Ectodermal cell (in vitro differentiated cells): ENCODE data around the gene OTC.

Experiments
- H3K27ac ChIP-seq: 2 replicates; pipeline ENCODE4 v1.7.0; 2013; ENCODE audit warnings: mild to moderate bottlenecking, low read depth, low read length; ENCODE audit not compliant: insufficient read depth, poor library complexity, severe bottlenecking
- H3K27me3 ChIP-seq: 2 replicates; pipeline ENCODE4 v1.7.0; 2013; ENCODE audit warnings: mild to moderate bottlenecking, low read length; ENCODE audit not compliant: insufficient read depth, control insufficient read depth, poor library complexity, severe bottlenecking
- H3K36me3 ChIP-seq: one replicate; pipeline ENCODE4 v1.7.0; 2013; ENCODE audit warnings: low read length; ENCODE audit not compliant: control insufficient read depth, insufficient read depth
- H3K4me1 ChIP-seq: one replicate; pipeline ENCODE4 v1.7.0; 2013; ENCODE audit warnings: low read length; ENCODE audit not compliant: control insufficient read depth, insufficient read depth
- H3K4me3 ChIP-seq: 2 replicates; pipeline ENCODE4 v1.7.0; 2013; ENCODE audit warnings: low read depth, low read length, control low read depth; ENCODE audit not compliant: insufficient read depth
- H3K9me3 ChIP-seq: 2 replicates; pipeline ENCODE4 v1.7.0; 2013; ENCODE audit warnings: mild to moderate bottlenecking, low read length, moderate library complexity; ENCODE audit not compliant: control insufficient read depth
- WGBS, 2 experiments: methylation state at CpG; one replicate each; pipeline ENCODE4 v1.1.7; 2013; ENCODE audit warnings: missing lambda C conversion rate in 2 of 2; 5-methylcytosine and 5-hydroxymethylcytosine counted together

The OTC gene

GRCh38 chrX:38356401-38356800 is 4.0 kb downstream of the OTC start:
- no peak overlapping the region for H3K27ac ChIP-seq
- no peaks in the 10 kb centered on the region for H3K27me3 ChIP-seq
- H3K4me1 ChIP-seq = no peaks in the 10 kb centered on the region
- no peaks in the 10 kb centered on the region for H3K9me3 ChIP-seq
- no peaks in the 10 kb centered on the region for H3K36me3 ChIP-seq
- 87 to 97% methylated on average over 4 of the region's 8 CpGs for WGBS, 2 experiments
- no peak overlapping the region for H3K4me3 ChIP-seq

DNA sequence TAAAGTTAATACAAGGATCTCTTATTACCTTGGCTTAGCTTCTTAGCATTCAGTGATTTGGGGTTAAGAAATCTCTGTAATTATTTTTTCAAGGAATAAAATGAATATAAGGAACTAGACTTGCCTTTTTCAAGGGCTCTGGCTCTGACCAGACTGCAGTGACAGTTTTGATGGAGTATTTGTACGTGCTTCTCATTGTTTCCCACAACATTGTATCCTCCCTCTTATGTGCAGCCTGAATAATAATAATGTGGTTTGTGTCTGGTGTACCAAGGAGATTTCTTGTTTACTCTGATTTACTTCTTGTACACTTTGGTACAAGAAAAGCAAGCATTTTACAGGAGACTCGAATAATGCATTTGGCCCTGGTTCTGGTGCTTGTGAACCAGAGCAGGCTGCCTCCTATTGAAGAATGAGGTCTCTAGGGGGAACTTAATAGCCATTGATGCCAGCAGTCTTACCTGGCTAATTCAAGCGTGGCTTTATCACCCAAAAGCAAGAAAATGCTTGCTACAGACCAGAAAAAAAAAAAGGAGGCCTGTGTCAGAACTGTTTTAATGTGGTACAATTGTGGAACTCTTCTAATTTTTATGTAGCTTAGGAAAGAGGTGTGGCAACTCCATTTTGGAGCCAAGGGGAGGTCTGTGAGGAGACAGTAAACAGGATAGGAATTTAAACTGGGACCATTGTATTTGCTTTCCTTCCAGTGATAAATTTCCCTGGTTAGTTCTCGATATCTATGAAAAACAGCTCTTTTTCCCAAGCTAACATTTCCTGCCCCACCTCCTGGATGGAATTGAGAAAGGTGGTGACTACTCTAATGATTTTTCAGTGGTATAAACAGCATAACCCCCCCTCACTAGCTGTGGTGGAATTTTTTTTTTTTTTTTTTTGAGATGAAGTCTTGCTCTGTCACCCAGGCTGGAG is 5.6 kb downstream of the OTC start:
- H3K4me1 ChIP-seq = no peaks in the 10 kb centered on the region
- no peak overlapping the region for H3K4me3 ChIP-seq
- WGBS, 2 experiments = 96 to 100% methylated on average over 3 of the region's 4 CpGs
- H3K9me3 ChIP-seq = no peaks in the 10 kb centered on the region
- no peaks in the 10 kb centered on the region for H3K36me3 ChIP-seq
- no peak overlapping the region for H3K27ac ChIP-seq
- H3K27me3 ChIP-seq = no peaks in the 10 kb centered on the region

GRCh38 chrX:38363046-38363445 is 10.6 kb downstream of the OTC start:
- H3K4me3 ChIP-seq = no peak overlapping the region
- no peaks in the 10 kb centered on the region for H3K36me3 ChIP-seq
- H3K9me3 ChIP-seq = no peaks in the 10 kb centered on the region
- H3K27me3 ChIP-seq = no peaks in the 10 kb centered on the region
- no peak overlapping the region for H3K27ac ChIP-seq
- H3K4me1 ChIP-seq = no peaks in the 10 kb centered on the region

DNA sequence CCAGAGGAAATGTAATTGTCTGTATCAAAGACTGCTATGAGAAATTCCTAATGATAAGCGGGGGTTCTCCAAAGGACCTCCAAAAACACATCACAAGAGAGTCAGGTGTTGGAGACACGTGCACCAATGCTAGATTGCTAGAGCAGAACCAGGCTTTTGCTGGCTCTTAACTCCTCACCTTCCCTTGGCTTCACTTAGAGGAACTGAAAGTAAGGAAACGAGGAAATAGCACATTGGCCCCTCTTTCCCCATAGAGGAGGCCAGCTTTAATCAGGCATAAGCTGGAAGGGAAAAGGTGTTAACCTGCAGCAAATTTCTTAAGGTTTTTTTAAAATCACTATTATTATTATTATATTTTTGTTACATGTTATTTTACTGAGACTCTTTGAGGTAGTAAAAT is 13.6 kb downstream of the OTC start:
- WGBS, 2 experiments = 87 to 94% methylated on average over 2 to 3 of the region's 3 CpGs
- no peaks in the 10 kb centered on the region for H3K36me3 ChIP-seq

DNA sequence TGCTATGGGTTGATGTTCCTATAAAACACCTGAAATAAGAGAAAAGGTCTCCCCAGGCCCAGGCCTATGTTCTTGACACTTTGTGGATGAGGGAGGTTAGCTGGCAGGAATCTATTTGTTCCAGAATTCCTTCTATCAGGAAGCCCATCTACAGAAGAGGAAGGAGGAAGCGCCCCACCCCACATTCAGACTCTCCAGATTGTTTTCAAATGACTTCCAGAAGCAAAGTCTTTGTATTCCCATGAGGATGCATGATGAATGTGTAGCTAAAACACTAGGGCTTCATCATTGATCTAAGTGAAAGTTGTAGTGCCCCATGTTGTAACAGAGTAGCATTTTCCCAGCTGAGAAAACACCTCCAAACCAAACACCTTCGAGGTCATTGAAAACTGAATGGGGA is 16.4 kb downstream of the OTC start:
- Histone ChIP-seq H3K4me1 (no peaks in the 10 kb centered on the region), H3K36me3 (no peaks in the 10 kb centered on the region), H3K27ac (no peak overlapping the region), H3K4me3 (no peak overlapping the region), H3K9me3 (no peaks in the 10 kb centered on the region), H3K27me3 (no peaks in the 10 kb centered on the region)
- WGBS, 2 experiments = 100% methylated on average over 2 of the region's 2 CpGs; no CpG with 5 or more reads in 1 of the 2 experiments

More for the DNA sequence above, 13.6 kb downstream of the OTC start:
- Histone ChIP-seq H3K27ac (no peak overlapping the region), H3K9me3 (no peaks in the 10 kb centered on the region), H3K4me3 (no peak overlapping the region), H3K4me1 (no peaks in the 10 kb centered on the region), H3K27me3 (no peaks in the 10 kb centered on the region)

DNA sequence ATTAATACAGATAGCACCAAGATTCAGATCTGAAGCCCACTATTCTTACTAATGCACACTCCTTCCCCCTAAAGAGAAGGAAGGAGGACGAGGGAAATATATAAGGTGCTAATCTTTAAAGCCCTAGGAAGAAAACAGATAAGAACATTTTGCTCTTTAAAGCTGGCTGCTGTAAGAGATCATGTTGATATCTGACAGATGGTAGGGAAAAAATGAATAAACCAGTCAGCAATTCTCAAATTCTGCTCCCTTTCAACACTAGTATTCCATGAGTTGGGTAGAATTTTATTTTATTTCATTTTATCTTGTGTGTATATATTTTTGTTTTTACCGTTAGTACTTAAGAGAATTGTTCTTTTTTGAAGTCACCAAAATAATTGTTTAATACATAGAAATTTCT is 19.2 kb downstream of the OTC start:
- H3K27me3 ChIP-seq = no peaks in the 10 kb centered on the region
- H3K4me1 ChIP-seq = no peaks in the 10 kb centered on the region
- no peak overlapping the region for H3K27ac ChIP-seq
- no peaks in the 10 kb centered on the region for H3K36me3 ChIP-seq
- H3K9me3 ChIP-seq = no peaks in the 10 kb centered on the region
- H3K4me3 ChIP-seq = no peak overlapping the region
- 60% methylated on average over 1 of the region's 2 CpGs; no CpG with 5 or more reads in 1 of the 2 experiments for WGBS, 2 experiments

- no peaks in the 10 kb centered on the region for H3K27me3 ChIP-seq
- H3K9me3 ChIP-seq = no peaks in the 10 kb centered on the region
- H3K4me1 ChIP-seq = no peaks in the 10 kb centered on the region
- no peak overlapping the region for H3K27ac ChIP-seq
- no peak overlapping the region for H3K4me3 ChIP-seq
- no peaks in the 10 kb centered on the region for H3K36me3 ChIP-seq
- 89 to 96% methylated on average over 3 of the region's 3 CpGs for WGBS, 2 experiments
Observed at GRCh38 chrX:38374431-38374830, 22.0 kb downstream of the OTC start.

DNA sequence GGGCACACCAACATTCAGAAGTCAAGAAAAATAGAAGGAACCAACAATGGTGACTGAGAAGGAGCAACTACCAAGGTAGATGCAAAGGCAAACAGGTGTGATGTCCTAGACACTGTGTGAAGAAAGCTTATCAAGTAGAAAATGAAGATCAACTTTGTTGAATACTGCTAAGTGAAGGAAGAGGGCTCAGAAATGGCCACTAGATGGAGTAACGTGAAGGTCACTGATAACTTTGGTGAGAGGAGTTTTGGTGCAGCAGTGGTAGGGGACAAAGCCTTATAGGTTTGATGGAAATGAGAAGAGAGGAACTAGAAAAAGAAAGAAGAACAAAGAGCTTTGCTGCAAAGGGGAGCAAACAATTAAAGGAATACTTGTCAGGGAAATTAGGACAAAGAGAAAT is 23.5 kb downstream of the OTC start:
- H3K27me3 ChIP-seq = no peaks in the 10 kb centered on the region
- no peaks in the 10 kb centered on the region for H3K36me3 ChIP-seq
- H3K9me3 ChIP-seq = no peaks in the 10 kb centered on the region
- 10 to 17% methylated on average over 1 of the region's 1 CpG for WGBS, 2 experiments
- H3K4me3 ChIP-seq = no peak overlapping the region
- no peak overlapping the region for H3K27ac ChIP-seq
- H3K4me1 ChIP-seq = no peaks in the 10 kb centered on the region

GRCh38 chrX:38376747-38377146 is 24.3 kb downstream of the OTC start:
- Histone ChIP-seq H3K4me1 (no peaks in the 10 kb centered on the region), H3K36me3 (no peaks in the 10 kb centered on the region), H3K4me3 (no peak overlapping the region), H3K27me3 (no peaks in the 10 kb centered on the region), H3K27ac (no peak overlapping the region), H3K9me3 (no peaks in the 10 kb centered on the region)
- 100% methylated on average over 1 of the region's 1 CpG; no CpG with 5 or more reads in 1 of the 2 experiments for WGBS, 2 experiments

- Histone ChIP-seq H3K4me3 (no peak overlapping the region), H3K4me1 (no peaks in the 10 kb centered on the region), H3K9me3 (no peaks in the 10 kb centered on the region), H3K27ac (no peak overlapping the region), H3K36me3 (no peaks in the 10 kb centered on the region), H3K27me3 (no peaks in the 10 kb centered on the region)
- no CpG with 5 or more reads among the region's 1 CpG for WGBS, 2 experiments
Observed at GRCh38 chrX:38379088-38379487, 26.7 kb downstream of the OTC start.
